Neutrophil (primary cell): ENCODE results near the gene HOXA2.

Experiments used
- H3K27ac ChIP-seq: fragments of 200-600 bp; sonication (generic); 2 replicates; pipeline ENCODE4 v1.5.1; 2016; ENCODE audit warnings: mild to moderate bottlenecking, moderate library complexity
- H3K27me3 ChIP-seq: fragments of 200-600 bp; sonication (generic); 2 replicates; pipeline ENCODE4 v1.6.0; 2016; ENCODE audit warnings: mild to moderate bottlenecking
- H3K36me3 ChIP-seq: fragments of 200-600 bp; sonication (generic); 2 replicates; pipeline ENCODE4 v1.5.1; 2017
- H3K4me1 ChIP-seq, 2 experiments: fragments of 200-600 bp in 1 of 2; sonication (generic) in 1 of 2; 1 replicate in 1 of 2; 2 replicates in 1 of 2; pipeline versions ENCODE4 v1.5.1 to v1.6.1; 2013 to 2016; ENCODE audit warnings: low read depth in 1 of 2, low read length in 1 of 2, mild to moderate bottlenecking in 1 of 2, moderate library complexity in 1 of 2; ENCODE audit not compliant: control insufficient read depth in 1 of 2, insufficient read depth in 1 of 2
- H3K4me3 ChIP-seq, 2 experiments: fragments of 200-600 bp in 1 of 2; sonication (generic) in 1 of 2; 1 replicate in 1 of 2; 2 replicates in 1 of 2; pipeline ENCODE4 v1.5.1; 2013 to 2016; ENCODE audit warnings: low read depth in 1 of 2, low read length in 1 of 2, mild to moderate bottlenecking in 1 of 2, moderate library complexity in 1 of 2
- H3K9me3 ChIP-seq: fragments of 200-600 bp; sonication (generic); 2 replicates; pipeline ENCODE4 v1.5.1; 2016
- CTCF ChIP-seq: fragments of 200-600 bp; sonication (generic); IDR thresholded peaks from 2 replicates; pipeline ENCODE4 v1.5.1; 2016; ENCODE audit warnings: antibody characterized with exemption

Gene HOXA2

GRCh38 chr7:27124096-27124901 lies 21.8 kb upstream of the HOXA2 start:
- Histone ChIP-seq H3K27me3 (peaks cover 42% of the 10 kb centered on the region), H3K4me3 (no peak overlapping the region), H3K36me3 (no peaks in the 10 kb centered on the region), H3K9me3 (no peaks in the 10 kb centered on the region), H3K4me1 (peaks cover 0 to 11% of the 10 kb centered on the region in 2 experiments), H3K27ac (no peak overlapping the region)
- no peak for TF ChIP-seq CTCF

- Histone ChIP-seq H3K27ac (no peak overlapping the region), H3K4me3 (no peak overlapping the region)
These were observed 21.1 kb upstream of the HOXA2 start for GRCh38 chr7:27123477-27124053.

GRCh38 chr7:27123007-27123476 lies 20.6 kb upstream of the HOXA2 start:
- Histone ChIP-seq H3K36me3 (no peaks in the 10 kb centered on the region), H3K27ac (peak overlapping the region; percentile 19), H3K27me3 (peaks cover 30% of the 10 kb centered on the region), H3K4me3 (no peak overlapping the region), H3K9me3 (no peaks in the 10 kb centered on the region), H3K4me1 (peaks cover 0 to 11% of the 10 kb centered on the region in 2 experiments)
- TF ChIP-seq CTCF: no peak

More at GRCh38 chr7:27123477-27124053, 21.1 kb upstream of the HOXA2 start:
- H3K36me3 ChIP-seq: no peaks in the 10 kb centered on the region
- H3K9me3 ChIP-seq: no peaks in the 10 kb centered on the region
- H3K27me3 ChIP-seq: peaks cover 35% of the 10 kb centered on the region
- TF ChIP-seq CTCF: no peak
- H3K4me1 ChIP-seq: peaks cover 0 to 11% of the 10 kb centered on the region in 2 experiments

- Histone ChIP-seq H3K27ac (no peak overlapping the region), H3K9me3 (no peaks in the 10 kb centered on the region), H3K27me3 (peaks cover 23% of the 10 kb centered on the region), H3K36me3 (no peaks in the 10 kb centered on the region), H3K4me3 (no peak overlapping the region), H3K4me1 (peaks cover 0 to 11% of the 10 kb centered on the region in 2 experiments)
- TF ChIP-seq CTCF: no peak
These were observed 19.8 kb upstream of the HOXA2 start for GRCh38 chr7:27122077-27122910.

GRCh38 chr7:27121684-27122076 lies 19.2 kb upstream of the HOXA2 start:
- H3K36me3 ChIP-seq: no peaks in the 10 kb centered on the region
- H3K4me3 ChIP-seq: no peak overlapping the region
- H3K27me3 ChIP-seq: peaks cover 17% of the 10 kb centered on the region
- H3K9me3 ChIP-seq: no peaks in the 10 kb centered on the region
- peaks cover 0 to 11% of the 10 kb centered on the region in 2 experiments for H3K4me1 ChIP-seq
- H3K27ac ChIP-seq: no peak overlapping the region
- no peak for TF ChIP-seq CTCF
